HEK293 (cell line): ENCODE data around the gene UNC93B1.

Experiments
- CTCF ChIA-PET: fragments of 350-600 bp; formaldehyde crosslinking; extraction: SDS; loops from one replicate; lab custom pipeline; 2021; ENCODE audit warnings: antibody characterized with exemption; lab: Yijun Ruan, JAX
- POLR2A ChIA-PET: fragments of 300-600 bp; formaldehyde crosslinking; extraction: SDS; loops from one replicate; lab custom pipeline; 2020; ENCODE audit warnings: antibody characterized with exemption, inconsistent platforms; lab: Yijun Ruan, JAX
- H3K27ac ChIP-seq: fragments of 200-500 bp; sonication (Bioruptor generic); 2 replicates; pipeline ENCODE4 v1.5.1; 2014; ENCODE audit warnings: low read depth, low read length, control low read depth, inconsistent platforms; ENCODE audit errors: extremely low read depth
- H3K36me3 ChIP-seq, 2 experiments: fragments of 200-500 bp in 1 of 2; sonication (Bioruptor generic) in 1 of 2; 1 replicate in 1 of 2; 2 replicates in 1 of 2; pipeline ENCODE4 v1.5.1; 2014 to 2017; ENCODE audit warnings: inconsistent platforms in 2 of 2, low read length in 2 of 2; ENCODE audit not compliant: control insufficient read depth in 2 of 2, insufficient read depth in 1 of 2
- H3K4me1 ChIP-seq: fragments of 200-500 bp; sonication (Bioruptor generic); 2 replicates; pipeline ENCODE4 v1.5.1; 2014; ENCODE audit warnings: mild to moderate bottlenecking, low read length, inconsistent platforms; ENCODE audit not compliant: control insufficient read depth, insufficient read depth
- H3K4me3 ChIP-seq: 2 replicates; pipeline ENCODE4 v1.5.1; 2011; ENCODE audit warnings: low read depth, mild to moderate bottlenecking, control low read depth, low read length, moderate library complexity
- H3K9me3 ChIP-seq: fragments of 200-500 bp; sonication (Bioruptor generic); 2 replicates; pipeline ENCODE4 v1.5.1; 2014; ENCODE audit warnings: low read depth, low read length, inconsistent platforms; ENCODE audit not compliant: control insufficient read depth, insufficient read depth
- BCL11A ChIP-seq: fragments of 450-650 bp; formaldehyde crosslinking; IDR thresholded peaks from 2 replicates; pipeline ENCODE4 v1.5.1; 2016; ENCODE audit warnings: low read depth, missing biosample characterization, missing genetic modification characterization
- GLI4 ChIP-seq: fragments of 450-650 bp; formaldehyde crosslinking; IDR thresholded peaks from 2 replicates; pipeline ENCODE4 v1.5.1; 2016; ENCODE audit warnings: missing biosample characterization, missing genetic modification characterization
- GLIS1 ChIP-seq: fragments of 450-650 bp; formaldehyde crosslinking; IDR thresholded peaks from 2 replicates; pipeline ENCODE4 v1.5.1; 2016; ENCODE audit warnings: missing biosample characterization, missing genetic modification characterization
- HIC1 ChIP-seq: fragments of 450-650 bp; formaldehyde crosslinking; IDR thresholded peaks from 2 replicates; pipeline ENCODE4 v1.5.1; 2016; ENCODE audit warnings: missing biosample characterization, missing genetic modification characterization
- KLF17 ChIP-seq: fragments of 450-650 bp; formaldehyde crosslinking; IDR thresholded peaks from 2 replicates; pipeline ENCODE4 v1.5.1; 2016; ENCODE audit warnings: missing biosample characterization, missing genetic modification characterization
- SP3 ChIP-seq: fragments of 450-650 bp; formaldehyde crosslinking; IDR thresholded peaks from 2 replicates; pipeline ENCODE4 v1.5.1; 2016; ENCODE audit warnings: missing biosample characterization, missing genetic modification characterization
- TCF7L2 ChIP-seq: IDR thresholded peaks from 2 replicates; pipeline ENCODE4 v1.6.1; 2011; ENCODE audit warnings: low read depth, mild to moderate bottlenecking, inconsistent platforms, low read length, moderate library complexity, borderline replicate concordance
- ZBTB11 ChIP-seq: fragments of 450-650 bp; formaldehyde crosslinking; conservative IDR thresholded peaks from 2 replicates; pipeline ENCODE4 v1.5.1; 2016; ENCODE audit warnings: low read depth, missing biosample characterization, missing genetic modification characterization
- ZBTB17 ChIP-seq: fragments of 450-650 bp; formaldehyde crosslinking; IDR thresholded peaks from 2 replicates; pipeline ENCODE4 v1.5.1; 2016; ENCODE audit warnings: missing biosample characterization, missing genetic modification characterization
- ZBTB21 ChIP-seq: fragments of 450-650 bp; formaldehyde crosslinking; IDR thresholded peaks from 2 replicates; pipeline ENCODE4 v1.5.1; 2017; ENCODE audit warnings: missing biosample characterization, missing genetic modification characterization
- ZNF121 ChIP-seq: fragments of 450-650 bp; formaldehyde crosslinking; IDR thresholded peaks from 2 replicates; pipeline ENCODE4 v1.5.1; 2016; ENCODE audit warnings: missing biosample characterization, missing genetic modification characterization
- ZNF266 ChIP-seq: fragments of 450-650 bp; formaldehyde crosslinking; IDR thresholded peaks from 2 replicates; pipeline ENCODE4 v1.5.1; 2016; ENCODE audit warnings: missing biosample characterization, missing genetic modification characterization, low read depth
- ZNF324 ChIP-seq: fragments of 450-650 bp; formaldehyde crosslinking; IDR thresholded peaks from 2 replicates; pipeline ENCODE4 v1.5.1; 2016; ENCODE audit warnings: missing biosample characterization, missing genetic modification characterization
- ZNF391 ChIP-seq: fragments of 450-650 bp; formaldehyde crosslinking; IDR thresholded peaks from 2 replicates; pipeline ENCODE4 v1.5.1; 2016; ENCODE audit warnings: low read depth, missing biosample characterization, missing genetic modification characterization, borderline replicate concordance
- ZNF518A ChIP-seq: fragments of 450-650 bp; formaldehyde crosslinking; conservative IDR thresholded peaks from 2 replicates; pipeline ENCODE4 v1.5.1; 2016; ENCODE audit warnings: low read depth, missing biosample characterization, missing genetic modification characterization
- ZNF571 ChIP-seq: fragments of 450-650 bp; formaldehyde crosslinking; IDR thresholded peaks from 2 replicates; pipeline ENCODE4 v1.5.0; 2017; ENCODE audit warnings: missing biosample characterization, missing genetic modification characterization
- ZNF624 ChIP-seq: fragments of 450-650 bp; formaldehyde crosslinking; IDR thresholded peaks from 2 replicates; pipeline ENCODE4 v1.5.1; 2017; ENCODE audit warnings: missing biosample characterization, missing genetic modification characterization
- ZNF654 ChIP-seq: fragments of 450-650 bp; formaldehyde crosslinking; IDR thresholded peaks from 2 replicates; pipeline ENCODE4 v1.5.1; 2016; ENCODE audit warnings: low read depth, missing biosample characterization, missing genetic modification characterization
- ZNF785 ChIP-seq: fragments of 450-650 bp; formaldehyde crosslinking; IDR thresholded peaks from 2 replicates; pipeline ENCODE4 v1.5.1; 2016; ENCODE audit warnings: missing biosample characterization, missing genetic modification characterization

Gene UNC93B1

GRCh38 chr11:68033708-68034045 lies 29.8 kb upstream of the UNC93B1 start:
- Histone ChIP-seq H3K4me3 (no peak overlapping the region), H3K4me1 (0 out of 2 replicates have a peak, but pooled peaks cover 2% of the 10 kb centered on the region), H3K27ac (no peak overlapping the region), H3K9me3 (no peaks in the 10 kb centered on the region), H3K36me3 (peaks cover 0 to 42% of the 10 kb centered on the region in 2 experiments; a peak in 2 of 3 replicates)
- ChIA-PET POLR2A (no interaction called here), CTCF (no interaction called here)
- TF ChIP-seq ZNF266 (tag by site-specific recombination) (no peak), HIC1 (tag by site-specific recombination) (no peak), ZNF324 (tag by site-specific recombination) (no peak), ZNF391 (tag by site-specific recombination) (no peak), KLF17 (tag by site-specific recombination) (no peak), ZNF571 (no peak), BCL11A (no peak), ZNF518A (tag by site-specific recombination) (no peak), ZBTB17 (no peak), TCF7L2 (no peak), ZBTB21 (tag by site-specific recombination) (no peak), GLI4 (tag by site-specific recombination) (no peak), ZNF121 (no peak)

GRCh38 chr11:68032997-68033707 lies 29.3 kb upstream of the UNC93B1 start:
- Histone ChIP-seq H3K9me3 (no peaks in the 10 kb centered on the region), H3K4me3 (no peak overlapping the region), H3K27ac (no peak overlapping the region), H3K4me1 (0 out of 2 replicates have a peak, but pooled peaks cover 2% of the 10 kb centered on the region), H3K36me3 (peaks cover 0 to 42% of the 10 kb centered on the region in 2 experiments; a peak in 2 of 3 replicates)
- CTCF ChIA-PET = no interaction called here
- POLR2A ChIA-PET = no interaction called here
- TF ChIP-seq ZNF624 (tag by site-specific recombination) (no peak), SP3 (tag by site-specific recombination) (no peak), GLIS1 (no peak), ZNF785 (no peak), ZBTB11 (tag by site-specific recombination) (no peak), ZNF654 (tag by site-specific recombination) (no peak)
